Stomach (tissue), 4 donors: ENCODE data around the gene HEPHL1.

Source experiments
- CTCF ChIP-seq, 7 experiments: fragments of 450-650 bp in 4 of 7; fragments of 200-600 bp in 3 of 7; sonication (generic) in 3 of 7; IDR thresholded peaks; one replicate each; pipeline ENCODE4 v1.5.1; 2016 to 2019; ENCODE audit warnings: antibody characterized with exemption in 7 of 7, control low read depth in 2 of 7, mild to moderate bottlenecking in 1 of 7
- EP300 ChIP-seq: sonication (generic); formaldehyde crosslinking; IDR thresholded peaks from one replicate; pipeline ENCODE4 v1.6.1; 2017; ENCODE audit warnings: antibody characterized with exemption
- POLR2A ChIP-seq, 4 donors: fragments of 450-650 bp; IDR thresholded peaks; one replicate each; pipeline ENCODE4 v1.6.1; 2016; ENCODE audit warnings: antibody characterized with exemption in 4 of 4, control low read depth in 2 of 4, mild to moderate bottlenecking in 1 of 4, moderate library complexity in 1 of 4

- TF ChIP-seq CTCF (IDR thresholded peaks at IDR 0.05): no peak
- TF ChIP-seq POLR2A (IDR thresholded peaks at IDR 0.05): no peak
- TF ChIP-seq EP300: no peak
Observed at GRCh38 chr11:93993747-93994146, 27.4 kb upstream of the HEPHL1 start.
